Measurements from ENCODE around the gene MTA1.

- TF ChIP-seq POLR2A (IDR thresholded peaks at IDR 0.05) = no peak
- no peak for TF ChIP-seq CTCF (IDR thresholded peaks at IDR 0.05)
- no peak for TF ChIP-seq POLR2AphosphoS5 (IDR thresholded peaks at IDR 0.05)
- TF ChIP-seq EP300 (IDR thresholded peaks at IDR 0.05) = no peak
Observed at GRCh38 chr14:105496831-105497591, 77.4 kb downstream of the MTA1 start.

Measured in upper lobe of left lung (tissue), 4 donors.